Psoas muscle (tissue), 8 donors: ENCODE measurements around the gene ACSL1. TPM values are rescaled to one million over a fixed set of nuclear protein-coding genes. Genes with fewer than 3 reads are reported as not detected.

Source experiments
- ATAC-seq, 4 donors: fragments of 200-7000 bp; cut with Tn5 transposase; one replicate each; pipeline ENCODE4 v1.9.1; 2020; ENCODE audit warnings: moderate library complexity in 3 of 4, mild to moderate bottlenecking in 2 of 4
- DNase-seq, 2 donors: peaks; one replicate each; pipeline ENCODE4 v3.0.0-alpha.2; 2020
- H3K27ac ChIP-seq: fragments of 200-600 bp; one replicate; pipeline ENCODE4 v1.8.0; 2022
- H3K27me3 ChIP-seq, 3 donors: fragments of 200-600 bp in 1 of 3; one replicate each; pipeline versions ENCODE4 v1.6.1 to v1.8.0; 2013 to 2022; ENCODE audit warnings: low read length in 2 of 3, mild to moderate bottlenecking in 2 of 3, moderate library complexity in 1 of 3; ENCODE audit not compliant: insufficient read depth in 3 of 3
- H3K36me3 ChIP-seq, 2 donors: fragments of 200-600 bp in 1 of 2; one replicate each; pipeline versions ENCODE4 v1.6.1 to v1.8.0; 2013 to 2022; ENCODE audit warnings: low read depth in 1 of 2, mild to moderate bottlenecking in 1 of 2, moderate library complexity in 1 of 2; ENCODE audit not compliant: insufficient read depth in 1 of 2
- H3K4me1 ChIP-seq: fragments of 200-600 bp; one replicate; pipeline ENCODE4 v1.8.0; 2022
- H3K4me3 ChIP-seq: fragments of 200-600 bp; one replicate; pipeline ENCODE4 v1.8.0; 2022; ENCODE audit warnings: mild to moderate bottlenecking
- H3K9me3 ChIP-seq: fragments of 200-600 bp; one replicate; pipeline ENCODE4 v1.8.0; 2022
- WGBS, 3 donors: extraction: QIAGEN DNeasy Blood & Tissue Kit; methylation state at CpG; one replicate each; pipeline versions ENCODE4 v1.1.6 to v1.1.7; 2013; 5-methylcytosine and 5-hydroxymethylcytosine counted together
- intact Hi-C, 2 donors: fragments of 100-400 bp; cut with DNase I; formaldehyde crosslinking; loops; one replicate each; pipeline versions ENCODE4 v1.11.0 to v1.14.2; 2022
- polyA plus RNA-seq, 3 donors: library from polyadenylated mRNA; stranded (reverse); fragments of 200-250 nt; gene quantifications; one replicate each; pipeline ENCODE4 v1.2.3, GENCODE V29; 2013
- total RNA-seq, 4 donors: library from RNA; stranded (reverse); fragmentation: NEBNext Ultra II Directional in 2 of 4; extraction: Animal tissue kit (Norgen Biotek cat#: 25700) in 2 of 4; gene quantifications; one replicate each; pipeline versions ENCODE4 v1.2.1 to v1.2.4, GENCODE V29; 2021 to 2023
- TF ChIP-seq, protein P1 (sequence below): fragments of 200-600 bp; IDR thresholded peaks from one replicate; pipeline ENCODE4 v1.8.0; 2022; ENCODE audit warnings: antibody characterized with exemption
- donor health status: healthy with polysubstance abuse.
- donor health status: DM: no; HTN: no; CAD: no; lungs with moderate emphysema.
- donor health status: Bipolar disorder and iron deficiency.
- donor health status: healthy.
- donor health status: DM: yes; HTN: yes; CAD: no.
- donor health status: DM: no; HTN: no; CAD: no.
- donor health status: DM: no; HTN: no; CAD: no.
- donor health status: DM: yes; HTN: yes; CAD: no.

Gene ACSL1
- total and polyA plus RNA-seq, 7 donors, result 257 to 1,392 (median 781) TPM

GRCh38 chr4:184751585-184751956 is 74.2 kb downstream of the ACSL1 start:
- H3K27ac ChIP-seq, result peak overlapping the region; percentile 73
- intact Hi-C loops, result no loop called here
- TF ChIP-seq, protein P1, sequence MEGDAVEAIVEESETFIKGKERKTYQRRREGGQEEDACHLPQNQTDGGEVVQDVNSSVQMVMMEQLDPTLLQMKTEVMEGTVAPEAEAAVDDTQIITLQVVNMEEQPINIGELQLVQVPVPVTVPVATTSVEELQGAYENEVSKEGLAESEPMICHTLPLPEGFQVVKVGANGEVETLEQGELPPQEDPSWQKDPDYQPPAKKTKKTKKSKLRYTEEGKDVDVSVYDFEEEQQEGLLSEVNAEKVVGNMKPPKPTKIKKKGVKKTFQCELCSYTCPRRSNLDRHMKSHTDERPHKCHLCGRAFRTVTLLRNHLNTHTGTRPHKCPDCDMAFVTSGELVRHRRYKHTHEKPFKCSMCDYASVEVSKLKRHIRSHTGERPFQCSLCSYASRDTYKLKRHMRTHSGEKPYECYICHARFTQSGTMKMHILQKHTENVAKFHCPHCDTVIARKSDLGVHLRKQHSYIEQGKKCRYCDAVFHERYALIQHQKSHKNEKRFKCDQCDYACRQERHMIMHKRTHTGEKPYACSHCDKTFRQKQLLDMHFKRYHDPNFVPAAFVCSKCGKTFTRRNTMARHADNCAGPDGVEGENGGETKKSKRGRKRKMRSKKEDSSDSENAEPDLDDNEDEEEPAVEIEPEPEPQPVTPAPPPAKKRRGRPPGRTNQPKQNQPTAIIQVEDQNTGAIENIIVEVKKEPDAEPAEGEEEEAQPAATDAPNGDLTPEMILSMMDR, result no peak
- H3K27me3 ChIP-seq, result no peaks in the 10 kb centered on the region
- no peak for DNase-seq
- WGBS, 3 donors, result 42 to 49% (median 46%) methylated on average over 6 of the region's 6 CpGs
- no peaks in the 10 kb centered on the region for H3K9me3 ChIP-seq
- peaks cover 0 to 19% of the 10 kb centered on the region in 2 donors for H3K36me3 ChIP-seq
- ATAC-seq, result peak in 1 of 4 donors; percentile 0
- H3K4me3 ChIP-seq, result no peak overlapping the region
- H3K4me1 ChIP-seq, result peaks cover 69% of the 10 kb centered on the region

DNA sequence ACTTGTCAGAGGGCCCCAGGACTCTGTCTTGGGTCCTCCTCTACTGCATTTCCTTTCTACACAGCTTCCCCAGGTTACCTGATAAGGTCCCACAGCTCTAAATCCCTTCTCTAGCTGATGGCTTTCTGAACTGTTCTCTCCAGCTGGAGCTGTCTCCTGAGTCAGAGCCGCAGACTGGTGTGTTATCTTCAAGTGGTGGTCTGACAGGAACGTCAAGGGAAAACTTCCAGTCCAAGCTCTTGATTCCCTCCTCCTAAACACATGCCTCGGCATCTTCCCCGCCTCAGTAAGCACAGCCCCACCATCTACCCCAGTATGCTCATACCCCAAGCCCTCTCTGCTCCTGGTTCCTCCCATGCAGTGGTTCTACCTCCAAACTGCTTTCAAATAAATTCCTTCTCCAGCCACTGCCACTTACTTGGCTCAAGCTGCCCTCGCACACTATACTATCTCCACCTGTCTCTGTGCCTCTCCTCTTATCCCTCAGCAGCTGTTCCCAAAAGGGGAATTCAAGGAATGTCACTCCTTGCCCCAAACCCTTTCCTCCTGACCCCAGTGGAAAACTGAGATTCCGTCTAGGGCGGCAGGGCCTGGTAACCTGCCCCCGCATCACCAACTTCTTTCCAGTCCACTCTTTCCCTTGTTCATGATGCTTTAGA is 74.7 kb downstream of the ACSL1 start:
- Histone ChIP-seq H3K4me1 (peaks cover 72% of the 10 kb centered on the region), H3K27ac (peak overlapping the region; percentile 73), H3K27me3 (no peaks in the 10 kb centered on the region), H3K36me3 (peaks cover 0 to 17% of the 10 kb centered on the region in 2 donors), H3K9me3 (no peaks in the 10 kb centered on the region), H3K4me3 (no peak overlapping the region)
- peak in 3 of 4 donors; percentile 2 to 5 (median 3) for ATAC-seq
- intact Hi-C loops, result no loop called here
- DNase-seq, result no peak
- 42 to 51% (median 45%) methylated on average over 8 of the region's 8 CpGs for WGBS, 3 donors
- TF ChIP-seq, protein P1, result no peak

- intact Hi-C loops, result loop anchor here (5.0 to 10.0 kb wide), 4 partner anchors 69 to 347 kb away; no protein-coding TSS in a partner anchor
- TF ChIP-seq, protein P1, result no peak
- Histone ChIP-seq H3K4me3 (no peak overlapping the region), H3K4me1 (peaks cover 57% of the 10 kb centered on the region), H3K9me3 (no peaks in the 10 kb centered on the region), H3K36me3 (no peaks in the 10 kb centered on the region), H3K27me3 (no peaks in the 10 kb centered on the region), H3K27ac (peak overlapping the region; percentile 75)
- ATAC-seq, result peak; percentile 5 to 24 (median 15)
- DNase-seq, result peak in 1 of 2 donors; percentile 46
- 26 to 38% (median 27%) methylated on average over 8 of the region's 8 CpGs for WGBS, 3 donors
Observed at GRCh38 chr4:184748251-184748652, 77.5 kb downstream of the ACSL1 start.

DNA sequence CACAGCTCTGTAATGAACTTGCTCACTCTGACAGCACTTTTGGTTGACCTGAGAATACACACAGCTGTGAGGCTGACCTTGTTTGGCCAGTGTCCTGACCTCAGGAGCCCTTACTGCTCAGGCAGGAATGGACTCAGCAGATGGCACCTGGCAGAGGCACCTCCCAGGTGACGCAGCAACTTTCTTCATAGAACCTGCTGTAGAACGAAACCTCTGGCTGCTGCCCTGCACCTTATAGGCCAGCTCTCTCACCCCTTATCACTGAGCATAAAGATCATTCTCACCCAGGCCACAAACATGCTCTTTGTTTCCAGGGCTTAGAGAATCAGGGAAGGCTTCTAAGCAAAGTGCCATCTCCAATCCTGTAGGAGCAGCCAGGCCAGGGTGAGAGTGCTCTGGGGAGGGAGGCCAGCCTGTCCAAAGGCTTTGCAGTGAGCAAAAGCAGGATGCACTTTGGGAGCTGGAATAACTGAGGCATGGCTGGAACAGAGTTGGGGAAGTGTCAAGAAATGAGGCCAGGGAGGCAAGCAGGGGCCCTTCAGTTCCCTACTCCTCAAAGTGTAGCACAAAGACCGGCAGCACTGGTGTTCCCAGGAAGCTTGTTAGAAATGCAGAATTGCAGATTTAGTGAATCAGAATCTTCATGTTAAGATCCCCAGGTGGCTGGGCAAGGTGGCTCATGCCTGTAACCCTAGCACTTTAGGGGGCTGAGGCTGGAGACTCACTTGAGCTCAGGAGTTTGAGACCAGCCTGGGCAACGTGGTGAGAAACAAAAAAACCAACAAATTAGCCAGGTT is 78.5 kb downstream of the ACSL1 start:
- H3K27ac ChIP-seq, result peak overlapping the region; percentile 75
- ATAC-seq (peak; percentile 51 to 86 (median 64)), DNase-seq (peak; percentile 61 to 84)
- peak overlapping the region; percentile 17 for H3K4me3 ChIP-seq
- no peaks in the 10 kb centered on the region for H3K9me3 ChIP-seq
- TF ChIP-seq, protein P1, result no peak
- H3K4me1 ChIP-seq, result peaks cover 47% of the 10 kb centered on the region
- H3K36me3 ChIP-seq, result no peaks in the 10 kb centered on the region
- H3K27me3 ChIP-seq, result no peaks in the 10 kb centered on the region
- 36 to 57% (median 42%) methylated on average over 4 of the region's 4 CpGs for WGBS, 3 donors
- intact Hi-C loops, result loop anchor here (2.0 to 10.0 kb wide), 5 partner anchors 70 to 348 kb away; no protein-coding TSS in a partner anchor
